Endodermal cell (in vitro differentiated cells): ENCODE results near the gene ARHGAP1. TPM values are rescaled to one million over a fixed set of nuclear protein-coding genes. Genes with fewer than 3 reads are reported as not detected.
A peak's percentile ranks its signal among the peaks of the same experiment; 100 is the strongest.
"Not testable (repeated sequence)": the region's sequence is repeated elsewhere in the genome, so short reads cannot be mapped to it uniquely, and the experiment has no call there.

Experiments
- DNase-seq: peaks from one replicate; pipeline ENCODE4 v3.0.0-alpha.2; 2017
- H3K27ac ChIP-seq: 2 replicates; pipeline ENCODE4 v1.5.1; 2013; ENCODE audit warnings: mild to moderate bottlenecking, low read depth, low read length, moderate library complexity
- H3K27me3 ChIP-seq: 2 replicates; pipeline ENCODE4 v1.6.1; 2013; ENCODE audit warnings: mild to moderate bottlenecking, low read length, moderate library complexity; ENCODE audit not compliant: insufficient read depth, control insufficient read depth, poor library complexity, severe bottlenecking
- H3K36me3 ChIP-seq: 2 replicates; pipeline ENCODE4 v1.7.0; 2013; ENCODE audit warnings: mild to moderate bottlenecking, low read length, moderate library complexity; ENCODE audit not compliant: control insufficient read depth, insufficient read depth
- H3K4me1 ChIP-seq: one replicate; pipeline ENCODE4 v1.7.0; 2013; ENCODE audit warnings: low read length; ENCODE audit not compliant: control insufficient read depth, insufficient read depth
- H3K4me3 ChIP-seq: 2 replicates; pipeline ENCODE4 v1.5.1; 2013; ENCODE audit warnings: mild to moderate bottlenecking, low read length, moderate library complexity
- H3K9ac ChIP-seq: 2 replicates; pipeline ENCODE4 v1.6.1; 2013; ENCODE audit warnings: mild to moderate bottlenecking, low read length, moderate library complexity; ENCODE audit not compliant: poor library complexity, severe bottlenecking; ENCODE audit errors: extremely low read depth
- H3K9me3 ChIP-seq: 2 replicates; pipeline ENCODE4 v1.6.1; 2013; ENCODE audit warnings: mild to moderate bottlenecking, low read length, moderate library complexity; ENCODE audit not compliant: control insufficient read depth
- H3K27ac Mint-ChIP-seq: 2 replicates; pipeline ENCODE4 v1.8.0; 2020; ENCODE audit warnings: mixed read lengths
- H3K27me3 Mint-ChIP-seq: 2 replicates; pipeline ENCODE4 v1.8.0; 2021; ENCODE audit warnings: mild to moderate bottlenecking, mixed read lengths; ENCODE audit not compliant: insufficient read depth
- H3K36me3 Mint-ChIP-seq: 2 replicates; pipeline ENCODE4 v1.8.0; 2020; ENCODE audit warnings: low read depth, mixed read lengths
- H3K4me1 Mint-ChIP-seq: 2 replicates; pipeline ENCODE4 v1.8.0; 2020; ENCODE audit warnings: mixed read lengths
- H3K4me3 Mint-ChIP-seq: 2 replicates; pipeline ENCODE4 v1.8.0; 2020; ENCODE audit warnings: mild to moderate bottlenecking, moderate library complexity, mixed read lengths
- H3K9me3 Mint-ChIP-seq: 2 replicates; pipeline ENCODE4 v1.8.0; 2020; ENCODE audit warnings: mild to moderate bottlenecking, mixed read lengths
- WGBS, 2 experiments: methylation state at CpG; one replicate each; pipeline versions ENCODE4 v1.1.5 to v1.1.7; 2013; ENCODE audit warnings: missing lambda C conversion rate in 2 of 2, mixed read lengths in 1 of 2; ENCODE audit not compliant: insufficient coverage in 1 of 2, insufficient read length in 1 of 2; 5-methylcytosine and 5-hydroxymethylcytosine counted together
- total RNA-seq, 2 donors: library from RNA; stranded (reverse); fragmentation: NEBNext Ultra II Directional in 1 of 2; extraction: Animal tissue kit (Norgen Biotek cat#: 25700) in 1 of 2; gene quantifications; 2 replicates in 1 of 2; 3 replicates in 1 of 2; pipeline ENCODE4 v1.2.1, GENCODE V29; 2021
- TF ChIP-seq, protein P1 (sequence below): fragments of 200-600 bp; sonication (generic); conservative IDR thresholded peaks from 2 replicates; pipeline ENCODE4 v1.5.0; 2021; ENCODE audit warnings: antibody characterized with exemption, mild to moderate bottlenecking

Gene ARHGAP1
- total RNA-seq, 2 donors from 2014 or later, result 53.4 to 56.6 TPM

DNA sequence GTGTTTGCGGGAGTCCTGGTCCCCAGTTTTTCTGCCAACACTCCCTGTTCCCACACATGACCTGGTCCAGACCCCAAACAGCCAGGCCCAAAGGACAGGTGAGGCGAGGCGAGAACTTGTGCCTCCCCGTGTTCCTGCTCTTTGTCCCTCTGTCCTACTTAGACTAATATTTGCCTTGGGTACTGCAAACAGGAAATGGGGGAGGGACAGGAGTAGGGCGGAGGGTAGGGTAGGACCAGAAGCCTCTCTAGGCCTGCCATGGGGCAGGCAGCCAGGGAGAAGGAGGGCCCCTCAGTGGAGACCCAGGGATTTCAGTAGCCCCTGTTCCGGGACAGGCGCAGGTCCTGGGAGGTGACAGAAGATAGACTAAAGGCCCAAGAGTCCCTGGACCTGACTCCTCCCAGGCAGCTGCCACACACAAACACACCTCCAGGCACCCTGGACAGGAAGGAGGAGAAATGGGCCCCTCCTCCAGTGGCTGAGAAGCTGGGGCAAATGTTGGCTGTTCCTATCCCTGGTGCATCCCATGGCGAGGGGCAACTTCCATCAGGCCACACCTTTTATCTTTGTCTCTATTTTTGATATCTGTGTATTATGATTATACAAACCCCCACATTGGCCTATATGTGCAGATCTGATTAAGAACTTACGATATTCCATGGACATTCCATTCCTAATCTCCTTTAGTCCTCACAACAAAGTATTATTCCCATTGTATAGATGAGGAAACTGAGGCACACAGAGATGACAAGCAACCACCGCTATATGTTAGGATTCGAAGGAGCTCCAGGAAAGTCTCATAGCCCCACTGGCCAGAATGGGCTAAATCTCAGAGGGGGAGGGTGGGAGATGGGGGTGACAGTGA, 18.0 kb upstream of the ARHGAP1 start:
- Mint-ChIP-seq H3K9me3 (no peaks in the 10 kb centered on the region), H3K4me1 (peaks cover 15% of the 10 kb centered on the region), H3K27me3 (no peaks in the 10 kb centered on the region), H3K4me3 (no peak overlapping the region), H3K27ac (no peak overlapping the region), H3K36me3 (no peaks in the 10 kb centered on the region)
- DNase-seq, result peak; percentile 63
- H3K4me3 ChIP-seq, result no peak overlapping the region
- no peak overlapping the region for H3K9ac ChIP-seq
- no peaks in the 10 kb centered on the region for H3K36me3 ChIP-seq
- WGBS, 2 experiments, result 72 to 93% methylated on average over 2 to 9 of the region's 11 CpGs
- no peak overlapping the region for H3K27ac ChIP-seq
- no peaks in the 10 kb centered on the region for H3K27me3 ChIP-seq
- TF ChIP-seq, protein P1, sequence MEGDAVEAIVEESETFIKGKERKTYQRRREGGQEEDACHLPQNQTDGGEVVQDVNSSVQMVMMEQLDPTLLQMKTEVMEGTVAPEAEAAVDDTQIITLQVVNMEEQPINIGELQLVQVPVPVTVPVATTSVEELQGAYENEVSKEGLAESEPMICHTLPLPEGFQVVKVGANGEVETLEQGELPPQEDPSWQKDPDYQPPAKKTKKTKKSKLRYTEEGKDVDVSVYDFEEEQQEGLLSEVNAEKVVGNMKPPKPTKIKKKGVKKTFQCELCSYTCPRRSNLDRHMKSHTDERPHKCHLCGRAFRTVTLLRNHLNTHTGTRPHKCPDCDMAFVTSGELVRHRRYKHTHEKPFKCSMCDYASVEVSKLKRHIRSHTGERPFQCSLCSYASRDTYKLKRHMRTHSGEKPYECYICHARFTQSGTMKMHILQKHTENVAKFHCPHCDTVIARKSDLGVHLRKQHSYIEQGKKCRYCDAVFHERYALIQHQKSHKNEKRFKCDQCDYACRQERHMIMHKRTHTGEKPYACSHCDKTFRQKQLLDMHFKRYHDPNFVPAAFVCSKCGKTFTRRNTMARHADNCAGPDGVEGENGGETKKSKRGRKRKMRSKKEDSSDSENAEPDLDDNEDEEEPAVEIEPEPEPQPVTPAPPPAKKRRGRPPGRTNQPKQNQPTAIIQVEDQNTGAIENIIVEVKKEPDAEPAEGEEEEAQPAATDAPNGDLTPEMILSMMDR, result no peak
- no peaks in the 10 kb centered on the region for H3K9me3 ChIP-seq
- no peaks in the 10 kb centered on the region for H3K4me1 ChIP-seq

DNA sequence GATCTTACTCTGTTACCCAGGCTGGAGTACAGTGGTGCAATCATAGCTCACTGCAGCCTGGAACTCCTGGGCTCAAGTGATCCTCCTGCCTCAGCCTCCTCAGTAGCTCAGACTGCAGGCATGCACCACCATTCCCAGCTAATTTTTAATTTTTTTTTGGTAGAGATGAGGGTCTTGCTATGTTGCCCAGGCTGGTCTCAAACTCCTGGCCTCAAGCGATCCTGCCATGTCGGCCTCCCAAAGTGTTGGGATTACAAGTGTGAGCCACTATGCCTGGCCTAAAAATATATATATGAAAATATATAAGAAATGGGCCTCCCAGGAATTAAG, 17.4 kb upstream of the ARHGAP1 start:
- H3K4me3 ChIP-seq, H3K27me3 Mint-ChIP-seq, H3K27me3 ChIP-seq, H3K36me3 ChIP-seq, H3K9ac ChIP-seq, H3K27ac Mint-ChIP-seq, H3K9me3 Mint-ChIP-seq, H3K9me3 ChIP-seq, H3K4me3 Mint-ChIP-seq, H3K27ac ChIP-seq, H3K4me1 ChIP-seq, H3K36me3 Mint-ChIP-seq, DNase-seq: not testable (repeated sequence)
- H3K4me1 Mint-ChIP-seq, result peaks cover 15% of the 10 kb centered on the region
- WGBS, 2 experiments, result 100% methylated on average over 2 of the region's 2 CpGs; no CpG with 5 or more reads in 1 of the 2 experiments

DNA sequence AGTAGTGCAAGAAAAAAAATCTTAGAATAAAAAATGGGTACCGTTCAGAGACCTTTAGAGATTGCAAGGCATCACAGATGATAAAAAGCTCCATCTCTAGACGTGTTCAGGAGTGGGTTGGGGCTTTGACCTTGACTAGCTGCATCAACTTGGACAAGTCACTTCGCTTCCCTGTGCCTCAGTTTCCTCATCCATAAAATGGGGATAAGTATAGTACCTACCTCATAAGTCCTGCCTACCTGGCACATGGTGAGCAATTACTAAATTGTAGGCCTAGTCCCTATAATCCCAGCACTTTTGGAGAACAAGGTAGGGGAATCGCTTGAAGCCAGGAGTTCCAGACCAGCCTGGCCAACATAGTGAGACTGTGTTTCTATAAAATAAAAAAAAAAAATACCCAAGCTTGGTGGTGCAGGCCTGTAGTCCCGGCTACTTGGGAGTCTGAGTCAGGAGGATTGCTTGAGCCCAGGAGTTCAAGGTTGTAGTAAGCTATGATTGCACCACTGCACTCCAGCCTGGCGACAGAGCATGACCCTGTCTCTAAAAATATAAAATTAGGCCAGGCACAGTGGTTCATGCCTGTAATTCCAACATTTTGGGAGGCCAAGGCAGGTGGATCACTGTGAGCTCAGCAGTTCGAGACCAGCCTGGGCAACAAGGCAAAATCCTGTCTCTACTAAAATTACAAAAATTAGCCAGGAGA, 12.6 kb upstream of the ARHGAP1 start:
- Histone ChIP-seq H3K4me3 (no peak overlapping the region), H3K27ac (no peak overlapping the region), H3K27me3 (no peaks in the 10 kb centered on the region), H3K4me1 (no peaks in the 10 kb centered on the region), H3K9me3 (no peaks in the 10 kb centered on the region), H3K9ac (no peak overlapping the region), H3K36me3 (peaks cover 9% of the 10 kb centered on the region)
- Mint-ChIP-seq H3K4me1 (peaks cover under 1% of the 10 kb centered on the region), H3K36me3 (no peaks in the 10 kb centered on the region), H3K27me3 (no peaks in the 10 kb centered on the region), H3K4me3 (no peak overlapping the region), H3K27ac (no peak overlapping the region), H3K9me3 (no peaks in the 10 kb centered on the region)
- TF ChIP-seq, protein P1, result no peak
- 89 to 94% methylated on average over 7 of the region's 7 CpGs for WGBS, 2 experiments
- DNase-seq, result no peak
